K562 (cell line): ENCODE measurements around the gene NHS. TPM values are rescaled to one million over a fixed set of nuclear protein-coding genes. Genes with fewer than 3 reads are reported as not detected.

Source experiments
- ATAC-seq: fragments of 200-7000 bp; cut with Tn5 transposase; 3 replicates; pipeline ENCODE4 v1.9.1; 2020; ENCODE audit warnings: moderate library complexity
- BruUV-seq: library from RNA; stranded (reverse); fragments of 400-500 nt; replicated peaks from 2 replicates; lab custom pipeline; 2021; lab: Mats Ljungman, UMichigan
- CTCF ChIA-PET: fragments of 300-600 bp; formaldehyde crosslinking; extraction: SDS; loops from one replicate; lab custom pipeline; 2021; ENCODE audit warnings: low intra/inter-chr PET ratio; lab: Yijun Ruan, JAX
- POLR2A ChIA-PET: fragments of 300-600, 350-650 bp; sonication (Branson Sonifier 250); formaldehyde crosslinking; extraction: SDS; loops from one replicate; lab custom pipeline; 2021; ENCODE audit warnings: antibody characterized with exemption, inconsistent platforms; lab: Yijun Ruan, JAX
- DNase-seq, 4 experiments: peaks; one replicate each; pipeline versions ENCODE4 v3.0.0 to v3.0.0-alpha.2; 2011 to 2018; ENCODE audit warnings: low spot score in 3 of 4, mixed read lengths in 3 of 4; ENCODE audit errors: extremely low read depth in 1 of 4
- FAIRE-seq: peaks from 2 replicates; lab custom pipeline; 2011; peaks lifted over from hg19 to GRCh38; lab: Jason Lieb, UNC
- H2AFZ ChIP-seq: 2 replicates; pipeline ENCODE4 v1.6.0; 2011; ENCODE audit warnings: low read depth, low read length, control low read depth, inconsistent platforms
- H3K27ac ChIP-seq: fragments of 200-600 bp; 3 replicates; pipeline ENCODE4 v1.8.0; 2011; ENCODE audit warnings: low read depth, mild to moderate bottlenecking, control low read depth, inconsistent platforms, low read length, moderate library complexity, mixed read lengths; ENCODE audit errors: extremely low read depth
- H3K27me3 ChIP-seq, 2 experiments: fragments of 300-600 bp in 1 of 2; 2 replicates in 1 of 2; 3 replicates in 1 of 2; pipeline versions ENCODE4 v1.6.0 to v1.8.0; 2011; ENCODE audit warnings: inconsistent platforms in 2 of 2, low read length in 2 of 2, mild to moderate bottlenecking in 1 of 2, mixed read lengths in 1 of 2, moderate library complexity in 1 of 2; ENCODE audit not compliant: control insufficient read depth in 2 of 2, insufficient read depth in 2 of 2
- H3K36me3 ChIP-seq: fragments of 300-600 bp; 3 replicates; pipeline ENCODE4 v1.8.0; 2011; ENCODE audit warnings: mild to moderate bottlenecking, low read length, inconsistent platforms; ENCODE audit not compliant: control insufficient read depth, insufficient read depth
- H3K4me1 ChIP-seq, 2 experiments: fragments of 200-600 bp in 1 of 2; replicated peaks in 1 of 2; 2 replicates in 1 of 2; 3 replicates in 1 of 2; pipeline versions ENCODE4 v1.5.1 to v1.8.0; 2011; ENCODE audit warnings: inconsistent platforms in 2 of 2, low read length in 2 of 2, mild to moderate bottlenecking in 1 of 2, mixed read lengths in 1 of 2, moderate library complexity in 1 of 2; ENCODE audit not compliant: control insufficient read depth in 2 of 2, insufficient read depth in 2 of 2
- H3K4me2 ChIP-seq: 2 replicates; pipeline ENCODE4 v1.6.1; 2011; ENCODE audit warnings: low read length, control low read depth, inconsistent platforms, mixed read lengths; ENCODE audit not compliant: insufficient read depth
- H3K4me3 ChIP-seq: fragments of 200-600 bp; sonication (generic), shearing (Covaris generic); 2 replicates; pipeline ENCODE4 v1.5.1; 2016; ENCODE audit warnings: control low read depth, inconsistent platforms
- H3K79me2 ChIP-seq: fragments of 200-600 bp; 3 replicates; pipeline ENCODE4 v1.8.0; 2011; ENCODE audit warnings: low read length, inconsistent platforms; ENCODE audit not compliant: control insufficient read depth, insufficient read depth
- H3K9ac ChIP-seq, 2 experiments: 2 replicates each; pipeline versions ENCODE4 v1.6.0 to v1.6.1; 2011; ENCODE audit warnings: low read depth in 2 of 2, low read length in 2 of 2, control low read depth in 1 of 2, inconsistent platforms in 1 of 2, mild to moderate bottlenecking in 1 of 2, mixed read lengths in 1 of 2; ENCODE audit not compliant: insufficient read depth in 1 of 2
- H3K9me1 ChIP-seq: one replicate; pipeline ENCODE4 v1.6.0; 2011; ENCODE audit warnings: inconsistent platforms, mild to moderate bottlenecking, low read length, moderate library complexity; ENCODE audit not compliant: control insufficient read depth, insufficient read depth
- H3K9me3 ChIP-seq: replicated peaks from 2 replicates; pipeline ENCODE4 v1.5.1; 2011; ENCODE audit warnings: low read depth, low read length, inconsistent platforms; ENCODE audit not compliant: control insufficient read depth, insufficient read depth
- H4K20me1 ChIP-seq: replicated peaks from 2 replicates; pipeline ENCODE4 v1.6.1; 2011; ENCODE audit warnings: low read length, inconsistent platforms, mixed read lengths; ENCODE audit not compliant: control insufficient read depth, insufficient read depth
- NBN ChIP-seq: fragments of 450-650 bp; IDR thresholded peaks from 2 replicates; pipeline ENCODE4 v1.6.1; 2016; ENCODE audit warnings: low read depth, mild to moderate bottlenecking
- PML ChIP-seq: IDR thresholded peaks from 2 replicates; pipeline ENCODE4 v1.6.1; 2012; ENCODE audit warnings: low read length, inconsistent platforms
- TCFL5 ChIP-seq: fragments of 250-450 bp; sonication (Bioruptor Pico); conservative IDR thresholded peaks from 2 replicates; pipeline ENCODE4 v1.6.1; 2021; ENCODE audit warnings: mild to moderate bottlenecking, moderate library complexity, matching md5 sums
- ZBTB7A ChIP-seq: IDR thresholded peaks from 2 replicates; pipeline ENCODE4 v1.6.1; 2011; ENCODE audit warnings: low read depth, mild to moderate bottlenecking, low read length, moderate library complexity, borderline replicate concordance; ENCODE audit not compliant: control insufficient read depth
- ZNF217 ChIP-seq: sonication (generic); formaldehyde crosslinking; IDR thresholded peaks from 2 replicates; pipeline ENCODE4 v1.8.0; 2022; ENCODE audit warnings: mild to moderate bottlenecking, missing genetic modification reagents
- ZNF354B ChIP-seq: fragments of 250-450 bp; sonication (Bioruptor Pico); IDR thresholded peaks from 2 replicates; pipeline ENCODE4 v1.4.0; 2020
- ZNF449 ChIP-seq: fragments of 250-450 bp; sonication (Bioruptor Pico); IDR thresholded peaks from 2 replicates; pipeline ENCODE4 v1.8.0; 2022; ENCODE audit warnings: moderate library complexity, mild to moderate bottlenecking, inconsistent platforms
- ZSCAN29 ChIP-seq: fragments of 450-650 bp; IDR thresholded peaks from 2 replicates; pipeline ENCODE4 v1.6.1; 2017
- WGBS: fragments of 100-300 bp; shearing (Covaris generic); methylation state at CpG from one replicate; pipeline ENCODE4 v1.1.6; 2016; ENCODE audit warnings: low coverage, mixed read lengths; ENCODE audit not compliant: insufficient coverage; ENCODE audit errors: missing lambda C conversion rate; 5-methylcytosine and 5-hydroxymethylcytosine counted together
- in situ Hi-C: fragments of 300-500 bp; cut with MboI; formaldehyde crosslinking; loops from 4 replicates; pipeline ENCODE4 v1.15.0; 2018; ENCODE audit warnings: inconsistent platforms, mixed read lengths
- intact Hi-C: fragments of 100-400 bp; cut with micrococcal nuclease; formaldehyde crosslinking; loops from 2 replicates; pipeline ENCODE4 v1.14.2; 2022
- polyA plus RNA-seq, 8 experiments: library from polyadenylated mRNA; depleted of rRNA in 4 of 8; stranded (reverse) in 5 of 8; unstranded in 3 of 8; fragments of >200 nt; fragmentation: Nextera tagmentation in 2 of 8; fragmentation: Illumina TruSeq in 1 of 8; extraction: Ambion mirVana in 2 of 8; extraction: Trizol in 1 of 8; gene quantifications; 2 replicates each; pipeline versions ENCODE4 v1.2.1 to v1.2.3, GENCODE V29; 2011 to 2014; ENCODE audit warnings: inconsistent platforms in 1 of 8, missing spikeins in 1 of 8
- total RNA-seq, 7 experiments: library from RNA; depleted of rRNA in 6 of 7; stranded (reverse); fragments of >200 nt in 6 of 7; fragmentation: Illumina TruSeq in 2 of 7; extraction: Trizol in 2 of 7; gene quantifications; 2 replicates each; pipeline versions ENCODE4 v1.2.1 to v1.2.3, GENCODE V29; 2011 to 2021; ENCODE audit warnings: low replicate concordance in 1 of 7

The NHS gene
- total and polyA plus RNA-seq, 9 of the 15 experiments (the other 6 are each of a cell fraction or from before 2014, with no cell fraction given), result 0.02 TPM; not detected in 8

- Histone ChIP-seq H3K4me2 (no peak overlapping the region), H2AFZ (no peak overlapping the region), H3K36me3 (no peaks in the 10 kb centered on the region), H3K9me3 (no peaks in the 10 kb centered on the region), H3K4me1 (no peaks in the 10 kb centered on the region), H3K9me1 (no peaks in the 10 kb centered on the region), H4K20me1 (no peaks in the 10 kb centered on the region; the same call in 1 of the 2 replicates), H3K27ac (no peak overlapping the region), H3K79me2 (no peaks in the 10 kb centered on the region), H3K9ac (no peak overlapping the region), H3K4me3 (no peak overlapping the region), H3K27me3 (no peaks in the 10 kb centered on the region)
- TF ChIP-seq ZNF217 (CRISPR knock-in tag) (no peak), ZNF354B (no peak), PML (no peak), NBN (no peak), TCFL5 (CRISPR knock-in tag) (no peak), ZNF449 (CRISPR knock-in tag) (no peak), ZBTB7A (no peak), ZSCAN29 (no peak)
- CTCF ChIA-PET, result no interaction called here
- no peak for FAIRE-seq
- 0% methylated on average over 4 of the region's 4 CpGs for WGBS
- POLR2A ChIA-PET, result no interaction called here
- in situ Hi-C loops, result no loop called here
- BruUV-seq, result no TSS peak
- ATAC-seq, result no peak
- DNase-seq, result no peak
- intact Hi-C loops, result no loop called here
Measured at GRCh38 chrX:17606231-17606630, 231.2 kb downstream of the NHS start.
